CD4-positive, alpha-beta memory T cell (primary cell): ENCODE data around the gene C1QTNF9B. TPM values are rescaled to one million over a fixed set of nuclear protein-coding genes. Genes with fewer than 3 reads are reported as not detected.
A peak's percentile ranks its signal among the peaks of the same experiment; 100 is the strongest.
"Not testable (repeated sequence)": the region's sequence is repeated elsewhere in the genome, so short reads cannot be mapped to it uniquely, and the experiment has no call there.

Experiments
- CTCF ChIA-PET: fragments of 350-600 bp; sonication (Branson Sonifier 250); formaldehyde crosslinking; loops from one replicate; lab custom pipeline; 2021; ENCODE audit warnings: inconsistent platforms; ENCODE audit not compliant: partially characterized antibody; lab: Charles Lee
- POLR2A ChIA-PET: fragments of 350-600 bp; sonication (Branson Sonifier 250); formaldehyde crosslinking; loops from one replicate; lab custom pipeline; 2021; ENCODE audit not compliant: partially characterized antibody; lab: Charles Lee
- DNase-seq, 5 donors: peaks; one replicate each; pipeline versions ENCODE4 v3.0.0 to v3.0.0-alpha.2; 2020 to 2022; ENCODE audit warnings: mixed read lengths in 1 of 5
- H3K27ac ChIP-seq: one replicate; pipeline ENCODE4 v1.7.0; 2013; ENCODE audit warnings: low read depth, low read length
- H3K27me3 ChIP-seq: 2 replicates; pipeline ENCODE4 v1.7.0; 2013; ENCODE audit warnings: mild to moderate bottlenecking, low read length, moderate library complexity; ENCODE audit not compliant: insufficient read depth
- H3K36me3 ChIP-seq: 2 replicates; pipeline ENCODE4 v1.7.0; 2013; ENCODE audit warnings: mild to moderate bottlenecking, low read length, moderate library complexity; ENCODE audit not compliant: insufficient read depth
- H3K4me1 ChIP-seq: 2 replicates; pipeline ENCODE4 v1.7.0; 2013; ENCODE audit warnings: mild to moderate bottlenecking, low read length, moderate library complexity; ENCODE audit not compliant: insufficient read depth
- H3K4me3 ChIP-seq, 2 donors: one replicate each; pipeline ENCODE4 v1.7.0; 2013; ENCODE audit warnings: low read length in 2 of 2, mild to moderate bottlenecking in 1 of 2
- H3K9me3 ChIP-seq, 2 donors: one replicate each; pipeline ENCODE4 v1.7.0; 2013; ENCODE audit warnings: low read length in 2 of 2, control low read depth in 1 of 2; ENCODE audit not compliant: control insufficient read depth in 1 of 2
- H3K27ac Mint-ChIP-seq, 7 donors: one replicate each; pipeline ENCODE4 v1.8.0; 2020 to 2021; ENCODE audit warnings: mixed read lengths in 7 of 7, mild to moderate bottlenecking in 6 of 7, inconsistent platforms in 3 of 7, moderate library complexity in 3 of 7
- H3K27me3 Mint-ChIP-seq, 2 donors: one replicate each; pipeline ENCODE4 v1.8.0; 2020 to 2021; ENCODE audit warnings: mixed read lengths in 2 of 2
- H3K36me3 Mint-ChIP-seq, 2 donors: one replicate each; pipeline ENCODE4 v1.8.0; 2020 to 2021; ENCODE audit warnings: mixed read lengths in 2 of 2, inconsistent platforms in 1 of 2, mild to moderate bottlenecking in 1 of 2
- H3K4me1 Mint-ChIP-seq, 4 donors: one replicate each; pipeline ENCODE4 v1.8.0; 2020 to 2021; ENCODE audit warnings: mixed read lengths in 4 of 4, mild to moderate bottlenecking in 1 of 4
- H3K4me3 Mint-ChIP-seq, 8 donors: one replicate each; pipeline ENCODE4 v1.8.0; 2020 to 2021; ENCODE audit warnings: mixed read lengths in 8 of 8, mild to moderate bottlenecking in 7 of 8, moderate library complexity in 6 of 8, inconsistent platforms in 3 of 8
- H3K9me3 Mint-ChIP-seq, 8 donors: one replicate each; pipeline ENCODE4 v1.8.0; 2020 to 2021; ENCODE audit warnings: mixed read lengths in 8 of 8, mild to moderate bottlenecking in 5 of 8, inconsistent platforms in 3 of 8, moderate library complexity in 1 of 8
- intact Hi-C: fragments of 100-400 bp; cut with micrococcal nuclease; formaldehyde crosslinking; loops from one replicate; pipeline ENCODE4 v1.15.1; 2023
- polyA plus RNA-seq, 2 donors: library from polyadenylated mRNA; unstranded; fragments of 300-500 nt; fragmentation: Illumina TruSeq; gene quantifications; one replicate each; pipeline ENCODE4 v1.2.3, GENCODE V29; 2021
- total RNA-seq, 2 experiments: library from RNA; stranded (reverse); gene quantifications; one replicate each; pipeline ENCODE4 v1.2.3, GENCODE V29; 2021

Gene C1QTNF9B
- total RNA-seq (not detected), polyA plus RNA-seq (under 1 TPM in 1 of 2 donors, not detected in 1; 0.23 TPM)

DNA sequence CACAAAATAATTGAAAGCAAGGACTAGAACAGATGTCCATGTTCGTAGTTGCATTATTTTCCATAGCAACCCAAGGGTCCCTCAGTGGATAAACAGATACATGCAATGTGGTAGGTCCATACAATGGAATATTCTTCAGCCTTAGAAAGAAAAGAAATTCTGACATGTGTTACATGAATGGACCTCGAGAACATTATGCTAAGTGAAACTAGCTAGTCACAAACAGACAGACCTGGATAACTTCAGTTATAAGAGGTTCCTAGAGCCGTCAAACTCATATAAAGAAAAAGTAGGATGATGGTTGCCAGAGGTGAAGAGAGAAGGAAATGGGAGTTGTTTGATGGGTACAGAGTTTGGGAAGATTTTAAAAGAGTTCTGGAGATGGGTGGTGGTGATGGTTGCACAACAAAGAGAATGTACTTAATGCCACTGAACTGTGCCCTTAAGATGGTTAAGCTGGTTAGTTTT, at the start of gene C1QTNF9B:
Gene C1QTNF9B (minus strand): TSS at position 51 of the 468 bp plus-strand sequence.
- Mint-ChIP-seq H3K27me3 (peaks cover 10 to 12% of the 10 kb centered on the region in 2 donors), H3K27ac (peak within 1 kb of the TSS in 2 of 7 donors; percentile 4 to 13)
- POLR2A ChIA-PET, H3K27me3 ChIP-seq, H3K27ac ChIP-seq, H3K36me3 ChIP-seq, H3K4me3 ChIP-seq, DNase-seq, H3K4me3 Mint-ChIP-seq, H3K9me3 Mint-ChIP-seq, intact Hi-C loops, H3K4me1 ChIP-seq, H3K9me3 ChIP-seq, H3K4me1 Mint-ChIP-seq, H3K36me3 Mint-ChIP-seq: not testable (repeated sequence)
- CTCF ChIA-PET = interaction anchor here (1.0 to 5.0 kb wide), 5 partner anchors 8 to 430 kb away, joined by 3 to 46 read pairs (median 4); partner anchors contain the start of gene MIPEP

- Mint-ChIP-seq H3K27me3 (peaks cover 8 to 11% of the 10 kb centered on the region in 2 donors), H3K27ac (no peak overlapping the region), H3K4me1 (no peaks in the 10 kb centered on the region), H3K9me3 (no peaks in the 10 kb centered on the region), H3K36me3 (no peaks in the 10 kb centered on the region), H3K4me3 (no peak overlapping the region)
- Histone ChIP-seq H3K36me3 (no peaks in the 10 kb centered on the region), H3K27ac (no peak overlapping the region), H3K9me3 (no peaks in the 10 kb centered on the region), H3K4me1 (no peaks in the 10 kb centered on the region), H3K27me3 (no peaks in the 10 kb centered on the region), H3K4me3 (no peak overlapping the region)
- POLR2A ChIA-PET = no interaction called here
- intact Hi-C loops = no loop called here
- CTCF ChIA-PET = interaction anchor here (1.2 kb wide), 1 partner anchor 12 kb away, joined by 3 read pairs; no protein-coding TSS in a partner anchor
- no peak for DNase-seq
Measured at GRCh38 chr13:23946900-23947299, 49.6 kb upstream of the C1QTNF9B start.

GRCh38 chr13:23946067-23946466, 48.8 kb upstream of the C1QTNF9B start:
- no peak overlapping the region for H3K4me3 Mint-ChIP-seq
- no peaks in the 10 kb centered on the region for H3K27me3 ChIP-seq
- ChIA-PET CTCF (interaction anchor here (1.2 kb wide), 1 partner anchor 12 kb away, joined by 3 read pairs; no protein-coding TSS in a partner anchor), POLR2A (no interaction called here)
- H3K9me3 ChIP-seq = no peaks in the 10 kb centered on the region
- H3K36me3 Mint-ChIP-seq = no peaks in the 10 kb centered on the region
- H3K27ac ChIP-seq = no peak overlapping the region
- no peaks in the 10 kb centered on the region for H3K4me1 ChIP-seq
- no peaks in the 10 kb centered on the region for H3K9me3 Mint-ChIP-seq
- intact Hi-C loops = no loop called here
- H3K36me3 ChIP-seq = no peaks in the 10 kb centered on the region
- no peaks in the 10 kb centered on the region for H3K4me1 Mint-ChIP-seq
- peak overlapping the region in 1 of 7 donors; percentile 47 for H3K27ac Mint-ChIP-seq
- DNase-seq = no peak
- H3K4me3 ChIP-seq = no peak overlapping the region
- peaks cover 9 to 11% of the 10 kb centered on the region in 2 donors for H3K27me3 Mint-ChIP-seq

DNA sequence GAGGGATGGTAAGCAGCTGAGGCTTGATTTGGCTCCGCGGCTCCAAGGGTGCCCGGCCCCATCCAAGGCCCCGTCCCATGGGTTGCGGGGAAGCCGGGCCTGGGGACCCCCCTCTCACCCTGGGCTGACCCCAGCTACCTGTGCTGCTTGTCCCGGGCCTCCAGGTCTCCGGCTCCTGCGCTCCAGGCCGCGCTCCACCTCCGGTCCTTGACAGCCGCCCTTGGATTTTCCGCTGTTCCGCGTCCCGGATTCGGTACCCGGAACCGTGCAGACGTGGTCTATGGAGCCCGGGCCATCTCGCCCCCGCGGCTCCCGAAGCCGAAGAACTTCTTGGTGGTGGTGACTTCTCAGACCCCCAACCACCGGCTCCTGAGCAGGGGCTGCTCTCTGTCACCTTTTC, 48.3 kb upstream of the C1QTNF9B start:
- Histone ChIP-seq H3K36me3 (no peaks in the 10 kb centered on the region), H3K4me1 (no peaks in the 10 kb centered on the region), H3K9me3 (no peaks in the 10 kb centered on the region), H3K4me3 (no peak overlapping the region), H3K27me3 (no peaks in the 10 kb centered on the region), H3K27ac (no peak overlapping the region)
- Mint-ChIP-seq H3K4me1 (no peaks in the 10 kb centered on the region), H3K27me3 (peaks cover 11 to 13% of the 10 kb centered on the region in 2 donors), H3K4me3 (no peak overlapping the region), H3K36me3 (no peaks in the 10 kb centered on the region), H3K27ac (no peak overlapping the region), H3K9me3 (peaks cover 0 to 2% (median 0%) of the 10 kb centered on the region in 8 donors)
- intact Hi-C loops = no loop called here
- ChIA-PET POLR2A (no interaction called here), CTCF (no interaction called here)
- no peak for DNase-seq

DNA sequence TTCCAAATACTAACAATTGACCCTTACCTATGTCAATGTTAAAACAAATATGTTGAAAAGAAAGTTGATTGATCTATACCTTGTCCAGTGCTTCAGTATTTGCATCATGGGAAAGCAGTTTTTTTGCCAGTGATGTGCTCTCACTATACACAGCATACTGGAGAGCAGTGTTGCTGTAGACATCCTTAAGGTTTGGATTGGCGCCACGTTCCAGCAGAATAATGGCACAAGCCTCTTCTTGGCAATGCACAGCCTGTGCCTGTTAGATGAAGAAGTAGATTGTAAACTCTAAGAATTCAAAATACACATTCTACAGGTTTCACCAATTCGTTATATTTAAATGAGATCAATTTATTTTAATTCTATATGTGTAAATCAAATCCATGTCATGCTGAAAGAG, 43.9 kb upstream of the C1QTNF9B start:
- peaks cover 27 to 28% of the 10 kb centered on the region in 2 donors for H3K27me3 Mint-ChIP-seq
- DNase-seq = no peak
- no peaks in the 10 kb centered on the region for H3K9me3 ChIP-seq
- H3K4me3 ChIP-seq = no peak overlapping the region
- H3K36me3 ChIP-seq = no peaks in the 10 kb centered on the region
- CTCF ChIA-PET = interaction anchor here (1.0 to 1.2 kb wide), 2 partner anchors 18 to 21 kb away, joined by 3 read pairs; no protein-coding TSS in a partner anchor
- no peak overlapping the region for H3K27ac Mint-ChIP-seq
- H3K27me3 ChIP-seq = no peaks in the 10 kb centered on the region
- peaks cover 0 to 28% (median 7%) of the 10 kb centered on the region in 8 donors for H3K9me3 Mint-ChIP-seq
- no peaks in the 10 kb centered on the region for H3K4me1 ChIP-seq
- H3K4me1 Mint-ChIP-seq = no peaks in the 10 kb centered on the region
- H3K27ac ChIP-seq = no peak overlapping the region
- POLR2A ChIA-PET = no interaction called here
- intact Hi-C loops = no loop called here
- no peak overlapping the region for H3K4me3 Mint-ChIP-seq
- no peaks in the 10 kb centered on the region for H3K36me3 Mint-ChIP-seq

GRCh38 chr13:23939666-23940065, 42.4 kb upstream of the C1QTNF9B start:
- H3K4me3 Mint-ChIP-seq, intact Hi-C loops, H3K4me1 Mint-ChIP-seq, H3K4me3 ChIP-seq, CTCF ChIA-PET, H3K36me3 ChIP-seq, POLR2A ChIA-PET, H3K27ac ChIP-seq, DNase-seq, H3K36me3 Mint-ChIP-seq, H3K27me3 ChIP-seq, H3K9me3 ChIP-seq, H3K4me1 ChIP-seq, H3K27ac Mint-ChIP-seq: not testable (repeated sequence)
- Mint-ChIP-seq H3K27me3 (peaks cover 30 to 34% of the 10 kb centered on the region in 2 donors), H3K9me3 (peaks cover 0 to 28% (median 7%) of the 10 kb centered on the region in 8 donors)

- POLR2A ChIA-PET = no interaction called here
Measured at GRCh38 chr13:23934520-23934919, 37.2 kb upstream of the C1QTNF9B start.

More at GRCh38 chr13:23934520-23934919, 37.2 kb upstream of the C1QTNF9B start:
- Histone ChIP-seq H3K4me1 (no peaks in the 10 kb centered on the region), H3K27me3 (no peaks in the 10 kb centered on the region), H3K36me3 (no peaks in the 10 kb centered on the region), H3K9me3 (no peaks in the 10 kb centered on the region), H3K27ac (no peak overlapping the region), H3K4me3 (no peak overlapping the region)
- Mint-ChIP-seq H3K27me3 (peaks cover 32 to 36% of the 10 kb centered on the region in 2 donors), H3K36me3 (no peaks in the 10 kb centered on the region), H3K27ac (no peak overlapping the region), H3K9me3 (peaks cover 0 to 22% (median 7%) of the 10 kb centered on the region in 8 donors), H3K4me1 (no peaks in the 10 kb centered on the region), H3K4me3 (no peak overlapping the region)
- intact Hi-C loops = no loop called here
- CTCF ChIA-PET = no interaction called here
- no peak for DNase-seq
